ENCODE measurements around the gene DLX2.

DNA sequence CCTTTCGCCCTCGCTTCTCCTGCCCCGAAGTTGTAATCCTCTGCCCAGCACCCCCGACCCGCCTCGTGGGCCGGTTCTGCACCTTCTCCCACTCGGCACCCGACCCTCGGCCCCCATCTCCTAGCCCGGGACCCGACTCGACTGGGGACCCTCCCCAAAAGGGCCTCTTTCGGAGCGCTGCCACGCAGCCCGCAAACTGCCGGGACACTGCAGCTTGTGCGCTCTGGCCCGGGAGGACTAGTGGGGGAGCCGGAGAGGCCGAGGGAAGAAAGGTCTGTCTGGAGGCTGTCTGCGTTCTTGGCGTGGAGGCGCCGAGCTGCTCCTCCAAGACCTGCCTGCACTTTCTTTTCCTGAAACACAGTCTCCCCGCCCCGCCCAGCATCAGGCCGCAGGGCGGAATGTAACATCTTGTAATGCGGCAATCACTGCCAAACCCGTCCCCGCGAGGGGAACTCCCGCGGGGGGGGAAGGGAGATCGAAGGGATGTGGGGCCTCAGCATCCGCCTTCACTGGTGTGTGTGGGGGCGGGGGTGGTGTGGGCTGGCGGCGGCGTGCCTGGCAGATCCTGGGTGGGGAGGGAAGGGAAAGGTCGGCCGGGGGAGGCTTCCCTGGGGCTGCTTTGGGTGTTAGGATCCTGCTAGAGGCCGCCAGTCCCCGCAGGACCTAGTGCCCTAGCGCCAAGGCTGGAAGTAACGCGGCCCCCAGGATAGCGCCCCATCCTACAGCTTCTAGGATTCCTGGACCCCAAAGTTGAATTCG is 7.4 kb downstream of the DLX2 start:
- peak; percentile 81 for TF ChIP-seq EZH2 (IDR thresholded peaks at IDR 0.05)
- TF ChIP-seq, protein P1, sequence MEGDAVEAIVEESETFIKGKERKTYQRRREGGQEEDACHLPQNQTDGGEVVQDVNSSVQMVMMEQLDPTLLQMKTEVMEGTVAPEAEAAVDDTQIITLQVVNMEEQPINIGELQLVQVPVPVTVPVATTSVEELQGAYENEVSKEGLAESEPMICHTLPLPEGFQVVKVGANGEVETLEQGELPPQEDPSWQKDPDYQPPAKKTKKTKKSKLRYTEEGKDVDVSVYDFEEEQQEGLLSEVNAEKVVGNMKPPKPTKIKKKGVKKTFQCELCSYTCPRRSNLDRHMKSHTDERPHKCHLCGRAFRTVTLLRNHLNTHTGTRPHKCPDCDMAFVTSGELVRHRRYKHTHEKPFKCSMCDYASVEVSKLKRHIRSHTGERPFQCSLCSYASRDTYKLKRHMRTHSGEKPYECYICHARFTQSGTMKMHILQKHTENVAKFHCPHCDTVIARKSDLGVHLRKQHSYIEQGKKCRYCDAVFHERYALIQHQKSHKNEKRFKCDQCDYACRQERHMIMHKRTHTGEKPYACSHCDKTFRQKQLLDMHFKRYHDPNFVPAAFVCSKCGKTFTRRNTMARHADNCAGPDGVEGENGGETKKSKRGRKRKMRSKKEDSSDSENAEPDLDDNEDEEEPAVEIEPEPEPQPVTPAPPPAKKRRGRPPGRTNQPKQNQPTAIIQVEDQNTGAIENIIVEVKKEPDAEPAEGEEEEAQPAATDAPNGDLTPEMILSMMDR (IDR thresholded peaks at IDR 0.05), result no peak
- peak; percentile 77 for TF ChIP-seq EZH2phosphoT487 (IDR thresholded peaks at IDR 0.05)
